NCI-H1092 (cell line): ENCODE measurements around the gene SLC25A22.

Experiments
- DNase-seq: peaks from one replicate; lab custom pipeline; 2025; lab: John Stamatoyannopoulos, UW

The SLC25A22 gene

GRCh38 chr11:771617-772204 is 26.4 kb downstream of the SLC25A22 start:
- no peak for DNase-seq

DNA sequence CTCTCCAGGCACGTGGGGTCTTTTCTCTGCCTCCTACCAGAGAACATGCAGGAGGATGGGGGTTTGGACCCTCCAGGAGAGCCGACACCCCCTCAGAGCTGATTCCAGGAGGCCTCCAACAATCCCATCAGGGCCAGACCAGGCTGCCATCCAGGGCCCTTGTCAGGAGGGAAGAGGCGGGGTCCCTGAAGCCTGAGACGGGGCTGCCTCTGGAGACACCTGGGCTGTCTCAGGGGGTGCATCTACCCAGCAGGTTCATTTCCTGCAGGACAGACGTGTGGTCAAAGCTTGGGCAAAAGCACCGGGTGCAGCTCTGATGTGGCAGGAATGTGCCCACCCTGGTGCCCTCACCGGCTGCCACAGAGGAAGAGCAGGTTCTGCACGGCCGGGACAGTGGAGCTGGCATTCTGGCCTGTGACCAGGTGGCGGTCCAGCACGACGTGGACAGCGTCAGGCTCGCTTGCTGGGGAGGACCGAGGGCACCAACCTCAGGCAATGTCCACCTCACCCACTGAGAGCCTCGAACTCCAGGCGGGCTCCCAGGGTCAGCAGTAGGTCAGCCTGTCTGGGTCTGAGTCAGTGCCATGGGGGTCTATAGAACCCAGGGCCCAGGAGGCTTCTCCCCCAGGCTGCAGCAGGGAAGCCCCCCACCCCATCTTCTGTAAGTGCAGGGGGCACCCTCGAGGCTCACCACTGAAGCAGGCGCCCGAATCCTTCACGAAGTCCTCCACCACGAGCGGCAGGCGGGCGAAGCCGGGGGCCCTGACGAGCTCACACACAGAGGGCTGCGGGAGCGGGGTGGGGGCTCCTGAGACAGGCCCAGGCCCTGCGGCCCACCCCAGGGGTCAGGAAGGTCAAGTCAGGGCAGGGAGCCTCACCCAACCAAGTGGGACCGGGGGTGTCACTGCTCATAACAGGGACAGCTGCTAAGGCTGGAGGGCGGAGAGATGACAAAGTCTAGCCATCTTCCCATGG is 27.2 kb downstream of the SLC25A22 start:
- no peak for DNase-seq

DNA sequence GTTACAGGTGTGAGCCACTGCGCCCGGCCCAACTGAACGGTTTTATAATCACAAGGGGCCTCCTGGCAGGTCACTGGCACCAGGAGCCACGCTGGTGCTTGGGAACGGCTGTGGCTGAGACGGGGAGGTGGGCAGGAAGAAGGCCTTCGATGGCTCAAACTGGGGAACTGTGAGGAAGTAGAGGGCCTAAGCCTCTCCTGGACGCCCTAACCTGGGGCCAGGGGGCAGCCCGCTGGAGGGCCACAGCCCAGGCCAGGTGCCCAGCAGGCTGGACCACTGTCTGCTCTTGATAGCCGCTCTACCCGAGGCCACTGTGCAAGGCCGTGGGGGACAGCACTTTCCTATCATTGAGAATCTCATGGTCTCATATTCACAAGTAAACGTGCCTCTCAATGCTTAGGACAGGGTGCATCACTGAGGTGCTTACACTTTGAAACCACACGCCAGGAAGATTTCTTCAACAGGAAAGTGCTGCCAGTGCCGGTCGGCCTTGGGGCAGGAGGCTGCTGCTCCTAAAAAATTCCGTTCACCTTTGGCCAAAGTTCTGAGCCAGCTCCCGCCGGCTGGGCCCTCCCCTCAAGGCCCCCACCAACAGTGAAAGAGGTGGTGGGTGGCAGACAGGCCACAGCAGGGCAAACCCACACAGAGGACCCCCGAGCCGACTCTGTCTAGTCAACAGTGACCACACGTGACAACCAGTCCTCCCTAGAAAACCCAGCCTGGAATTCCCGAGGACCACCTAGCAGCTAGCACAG is 28.0 kb downstream of the SLC25A22 start:
- no peak for DNase-seq

DNA sequence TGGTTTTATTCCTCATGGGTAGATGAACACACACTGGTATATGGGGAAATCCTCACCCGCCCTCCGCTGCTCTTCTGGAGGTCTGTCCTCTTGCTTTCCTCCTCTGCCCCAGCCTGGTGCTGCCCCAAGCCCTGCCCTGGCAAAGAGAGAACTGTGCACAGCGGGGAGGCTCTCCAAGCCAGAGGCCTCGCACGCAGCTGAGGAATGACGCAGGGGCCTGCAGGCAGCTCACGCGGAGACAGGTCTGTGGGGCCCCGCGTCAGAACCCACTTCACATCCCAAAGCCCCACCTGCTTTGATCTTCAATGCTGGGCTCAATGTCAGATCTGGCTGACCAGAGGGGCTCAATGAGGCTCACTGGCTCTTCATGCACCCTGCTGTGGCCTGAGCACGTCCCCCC is 30.8 kb downstream of the SLC25A22 start:
- DNase-seq = no peak

DNA sequence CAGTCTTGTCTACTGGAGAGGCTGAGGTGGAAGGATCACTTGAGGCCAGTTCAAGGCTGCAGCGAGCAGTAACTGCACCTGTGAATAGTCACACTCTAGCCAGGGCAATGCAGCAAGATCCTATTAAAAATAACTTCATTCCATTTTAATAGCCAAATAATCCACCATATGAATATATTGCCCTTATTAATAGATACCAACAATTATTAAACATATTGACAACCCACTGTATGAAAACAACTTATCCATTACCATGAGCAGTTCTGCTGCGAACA is 31.2 kb downstream of the SLC25A22 start:
- DNase-seq = no peak

DNA sequence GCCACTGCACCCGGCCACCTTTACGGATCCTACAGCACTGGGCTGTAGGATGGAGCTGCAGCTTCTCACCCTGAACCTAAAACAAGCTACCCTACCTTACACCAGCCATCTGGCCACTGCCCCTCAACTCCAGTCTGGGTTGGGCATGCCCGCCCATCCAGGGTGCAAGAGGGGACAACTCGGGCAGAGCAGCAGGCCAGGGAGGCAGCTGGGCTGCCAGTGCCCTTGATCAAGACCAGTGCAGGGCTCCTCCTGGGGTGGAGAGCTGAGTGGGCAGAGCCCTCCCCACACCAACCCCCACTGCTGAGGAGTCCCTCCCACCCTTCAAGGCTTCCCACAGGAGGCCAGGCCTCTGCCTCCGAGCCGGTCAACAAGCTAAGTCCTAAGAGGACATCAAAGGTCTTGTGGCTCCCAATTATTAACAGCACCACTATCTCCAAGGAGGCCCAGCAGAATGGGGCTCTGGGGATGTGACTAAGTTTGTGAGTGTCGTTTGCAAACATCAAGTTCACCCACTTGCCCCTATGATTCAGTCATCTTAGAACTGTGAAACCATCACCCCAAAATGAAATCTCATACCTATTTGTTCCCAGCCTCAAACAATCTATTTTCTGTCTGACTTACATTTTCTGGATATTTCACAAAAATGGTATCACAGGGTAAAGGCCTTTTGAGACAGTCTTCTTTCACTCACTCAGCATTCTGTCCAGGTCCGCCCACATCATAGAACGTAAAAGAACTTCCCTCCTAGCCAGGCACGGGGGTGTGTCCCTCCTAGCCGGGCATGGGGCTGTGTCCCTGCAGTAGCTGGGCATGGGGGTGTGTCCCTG is 31.8 kb downstream of the SLC25A22 start:
- no peak for DNase-seq

DNA sequence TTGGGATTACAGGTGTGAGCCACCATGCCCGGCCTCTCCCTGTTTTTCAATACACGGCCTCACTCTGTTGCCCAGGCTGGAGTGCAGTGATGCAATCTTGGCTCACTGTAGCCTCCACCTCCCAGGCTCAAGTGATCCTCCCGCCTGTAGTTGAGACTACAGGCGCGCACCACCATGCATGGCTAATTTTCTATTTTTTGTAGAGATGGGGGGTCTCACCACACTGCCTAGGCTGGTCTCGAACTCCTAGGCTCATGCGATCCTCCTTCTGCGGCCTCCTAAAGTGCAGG is 32.3 kb downstream of the SLC25A22 start:
- no peak for DNase-seq

GRCh38 chr11:765025-765801 is 32.9 kb downstream of the SLC25A22 start:
- DNase-seq = no peak

DNA sequence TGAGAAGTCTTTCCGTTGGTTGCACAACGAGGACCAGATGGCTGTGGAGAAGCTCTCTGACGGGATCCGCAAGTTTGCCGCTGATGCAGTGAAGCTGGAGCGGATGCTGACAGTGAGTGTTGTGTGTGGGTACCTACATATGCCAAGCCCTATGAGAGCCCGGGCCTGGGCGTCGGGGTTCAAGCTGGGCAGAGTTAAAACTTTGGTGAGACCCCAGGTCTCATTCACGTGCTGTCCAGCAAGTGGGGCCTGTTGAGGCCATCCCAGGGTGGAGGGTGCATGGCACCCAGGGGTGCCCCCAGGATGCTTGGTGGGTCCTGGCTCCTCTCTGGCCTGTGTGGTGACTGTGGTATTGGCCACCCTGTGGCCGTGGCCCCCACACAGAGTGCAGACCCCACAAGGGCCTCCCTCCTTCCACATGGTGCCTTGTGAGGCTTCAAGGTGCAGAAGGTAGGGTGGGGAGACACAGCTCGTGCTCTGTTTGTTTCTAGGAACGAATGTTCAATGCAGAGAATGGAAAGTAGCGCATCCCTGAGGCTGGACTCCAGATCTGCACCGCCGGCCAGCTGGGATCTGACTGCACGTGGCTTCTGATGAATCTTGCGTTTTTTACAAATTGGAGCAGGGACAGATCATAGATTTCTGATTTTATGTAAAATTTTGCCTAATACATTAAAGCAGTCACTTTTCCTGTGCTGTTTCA is 33.6 kb downstream of the SLC25A22 start:
- no peak for DNase-seq

DNA sequence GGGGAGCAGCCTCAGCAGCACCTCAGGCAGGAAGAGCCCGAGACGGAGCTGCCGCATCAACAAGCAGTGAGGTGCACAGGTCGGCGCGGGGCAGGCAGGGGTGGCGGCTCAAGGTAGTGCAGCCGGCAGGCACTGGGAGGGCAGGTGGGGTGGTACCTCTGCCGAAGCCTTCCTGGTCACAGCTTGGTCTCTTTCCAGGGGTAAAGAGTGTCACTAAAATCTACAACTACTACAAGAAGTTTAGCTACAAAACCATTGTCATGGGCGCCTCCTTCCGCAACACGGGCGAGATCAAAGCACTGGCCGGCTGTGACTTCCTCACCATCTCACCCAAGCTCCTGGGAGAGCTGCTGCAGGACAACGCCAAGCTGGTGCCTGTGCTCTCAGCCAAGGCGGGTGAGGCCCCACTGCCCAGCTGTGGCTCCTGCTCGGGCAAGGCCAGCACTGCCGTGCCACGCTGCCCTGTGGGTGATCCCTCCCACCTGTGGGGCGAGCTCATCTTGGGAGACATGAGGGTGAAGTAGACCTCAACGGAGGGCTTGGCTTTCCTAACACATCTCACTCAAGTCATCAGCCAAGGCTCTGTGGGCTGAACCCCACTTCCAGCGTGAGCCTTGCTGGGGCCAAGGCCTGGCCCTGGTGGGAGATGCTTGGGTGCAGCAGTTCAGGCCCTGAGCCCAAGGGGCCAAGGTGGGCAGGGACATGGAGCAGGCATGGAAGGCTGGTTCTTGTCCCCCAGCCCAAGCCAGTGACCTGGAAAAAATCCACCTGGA is 34.3 kb downstream of the SLC25A22 start:
- no peak for DNase-seq

DNA sequence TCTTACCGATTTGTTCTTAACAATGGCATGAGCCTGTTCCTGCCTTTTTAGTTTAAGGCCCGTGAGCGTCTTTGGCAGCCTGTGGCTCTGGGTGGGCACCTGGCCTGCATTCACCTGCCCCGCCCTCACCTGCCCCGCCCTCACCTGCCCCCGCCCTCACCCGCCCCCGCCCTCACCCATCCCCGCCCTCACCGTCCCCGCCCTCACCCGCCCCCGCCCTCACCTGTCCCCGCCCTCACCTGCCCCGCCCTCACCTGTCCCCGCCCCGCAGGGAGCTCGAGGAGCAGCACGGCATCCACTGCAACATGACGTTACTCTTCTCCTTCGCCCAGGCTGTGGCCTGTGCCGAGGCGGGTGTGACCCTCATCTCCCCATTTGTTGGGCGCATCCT is 35.0 kb downstream of the SLC25A22 start:
- no peak for DNase-seq

- no peak for DNase-seq
These were observed 35.5 kb downstream of the SLC25A22 start for GRCh38 chr11:762421-763072.

GRCh38 chr11:761526-762108 is 36.5 kb downstream of the SLC25A22 start:
- DNase-seq = no peak

DNA sequence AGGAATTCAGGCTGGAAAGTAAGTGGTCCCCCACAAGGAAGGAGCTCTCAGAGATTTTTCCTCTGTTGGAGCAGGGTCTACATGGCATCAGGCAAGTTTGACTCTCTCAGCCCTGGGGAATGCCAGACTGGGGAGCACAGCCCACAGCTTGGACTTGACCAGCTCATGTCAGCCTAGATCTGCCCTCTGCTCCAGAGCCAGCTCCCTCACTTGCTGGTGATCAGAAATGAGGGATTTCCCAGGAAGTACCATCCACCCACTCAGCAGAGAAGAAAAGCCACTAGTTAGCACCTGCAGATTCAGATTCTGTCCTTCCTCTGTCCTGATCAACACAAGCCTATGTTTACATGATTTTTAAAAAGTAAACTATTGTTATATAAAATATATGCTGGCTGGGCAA is 37.8 kb downstream of the SLC25A22 start:
- DNase-seq = no peak

- no peak for DNase-seq
These were observed 48.4 kb downstream of the SLC25A22 start for GRCh38 chr11:749731-750130.

GRCh38 chr11:748007-748359 is 50.1 kb downstream of the SLC25A22 start:
- DNase-seq = no peak

GRCh38 chr11:747158-748006 is 50.7 kb downstream of the SLC25A22 start, which contains the start of gene TALDO1:
TALDO1 (plus strand) TSS chr11:747464; CDS start chr11:747482, 18 bp downstream.
- peak; percentile 83 for DNase-seq
